SK-N-SH treated with all-trans-retinoic acid at 6 μM for 48 hours (cell line): Measurements from ENCODE around the gene SNRPA1.

Source experiments
- SNAI2 ChIP-seq: fragments of 250-450 bp; sonication (Bioruptor Pico); IDR thresholded peaks from 2 replicates; pipeline ENCODE4 v1.5.0; 2020; ENCODE audit warnings: mild to moderate bottlenecking, moderate library complexity
- ZFP3 ChIP-seq: fragments of 250-450 bp; sonication (Bioruptor Pico); IDR thresholded peaks from 2 replicates; pipeline ENCODE4 v1.5.0; 2020; ENCODE audit warnings: mild to moderate bottlenecking, moderate library complexity
- TF ChIP-seq, protein P1 (sequence below): fragments of 250-450 bp; sonication (Bioruptor Pico); IDR thresholded peaks from 2 replicates; pipeline ENCODE4 v1.5.1; 2020; ENCODE audit warnings: low read depth, mild to moderate bottlenecking, moderate library complexity
- TF ChIP-seq, protein P2 (sequence below): fragments of 250-450 bp; sonication (Bioruptor Pico); IDR thresholded peaks from 2 replicates; pipeline ENCODE4 v1.8.0; 2021; ENCODE audit warnings: low read depth, mild to moderate bottlenecking, moderate library complexity, borderline replicate concordance

DNA sequence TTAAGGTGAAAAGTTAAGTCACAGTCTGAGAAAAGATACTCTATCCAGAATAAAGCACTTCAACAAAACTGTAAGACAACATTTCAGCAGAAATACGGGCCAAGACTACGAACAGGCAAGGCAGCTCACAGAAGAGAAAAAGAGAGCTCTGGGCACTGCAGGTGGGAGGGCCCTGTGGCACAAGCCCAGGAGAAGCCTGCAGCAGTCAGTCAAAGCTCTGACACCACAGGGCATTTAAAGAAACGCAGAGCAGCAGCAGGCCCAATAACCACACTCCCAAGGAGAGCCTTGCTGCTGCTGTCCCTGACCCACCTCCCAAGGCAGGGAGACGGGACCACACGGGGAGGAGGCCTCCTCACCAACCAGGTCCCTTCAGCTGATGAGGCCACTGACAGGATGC, 62.4 kb downstream of the SNRPA1 start:
- TF ChIP-seq, protein P1, sequence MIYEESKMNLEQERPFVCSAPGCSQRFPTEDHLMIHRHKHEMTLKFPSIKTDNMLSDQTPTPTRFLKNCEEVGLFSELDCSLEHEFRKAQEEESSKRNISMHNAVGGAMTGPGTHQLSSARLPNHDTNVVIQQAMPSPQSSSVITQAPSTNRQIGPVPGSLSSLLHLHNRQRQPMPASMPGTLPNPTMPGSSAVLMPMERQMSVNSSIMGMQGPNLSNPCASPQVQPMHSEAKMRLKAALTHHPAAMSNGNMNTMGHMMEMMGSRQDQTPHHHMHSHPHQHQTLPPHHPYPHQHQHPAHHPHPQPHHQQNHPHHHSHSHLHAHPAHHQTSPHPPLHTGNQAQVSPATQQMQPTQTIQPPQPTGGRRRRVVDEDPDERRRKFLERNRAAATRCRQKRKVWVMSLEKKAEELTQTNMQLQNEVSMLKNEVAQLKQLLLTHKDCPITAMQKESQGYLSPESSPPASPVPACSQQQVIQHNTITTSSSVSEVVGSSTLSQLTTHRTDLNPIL: no peak
- TF ChIP-seq ZFP3 (CRISPR knock-in tag) (no peak), SNAI2 (CRISPR knock-in tag) (no peak)
- TF ChIP-seq, protein P2, sequence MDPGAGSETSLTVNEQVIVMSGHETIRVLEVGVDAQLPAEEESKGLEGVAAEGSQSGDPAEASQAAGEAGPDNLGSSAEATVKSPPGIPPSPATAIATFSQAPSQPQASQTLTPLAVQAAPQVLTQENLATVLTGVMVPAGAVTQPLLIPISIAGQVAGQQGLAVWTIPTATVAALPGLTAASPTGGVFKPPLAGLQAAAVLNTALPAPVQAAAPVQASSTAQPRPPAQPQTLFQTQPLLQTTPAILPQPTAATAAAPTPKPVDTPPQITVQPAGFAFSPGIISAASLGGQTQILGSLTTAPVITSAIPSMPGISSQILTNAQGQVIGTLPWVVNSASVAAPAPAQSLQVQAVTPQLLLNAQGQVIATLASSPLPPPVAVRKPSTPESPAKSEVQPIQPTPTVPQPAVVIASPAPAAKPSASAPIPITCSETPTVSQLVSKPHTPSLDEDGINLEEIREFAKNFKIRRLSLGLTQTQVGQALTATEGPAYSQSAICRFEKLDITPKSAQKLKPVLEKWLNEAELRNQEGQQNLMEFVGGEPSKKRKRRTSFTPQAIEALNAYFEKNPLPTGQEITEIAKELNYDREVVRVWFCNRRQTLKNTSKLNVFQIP (CRISPR knock-in tag): no peak
